MM.1S (cell line): Measurements from ENCODE around the gene CNNM1.

Experiments used
- DNase-seq: peaks from one replicate; pipeline ENCODE4 v3.0.0-alpha.2; 2015
- H2AFZ ChIP-seq: fragments of 300-600 bp; sonication (generic); 2 replicates; pipeline ENCODE4 v1.6.0; 2016; ENCODE audit warnings: antibody characterized with exemption, low read length
- H3F3A ChIP-seq: fragments of 300-600 bp; sonication (generic); 2 replicates; pipeline ENCODE4 v1.6.1; 2016; ENCODE audit warnings: mild to moderate bottlenecking, antibody characterized with exemption, low read length, moderate library complexity, mixed read lengths; ENCODE audit not compliant: insufficient read depth
- H3K27ac ChIP-seq: fragments of 300-600 bp; sonication (generic); 2 replicates; pipeline ENCODE4 v1.5.1; 2016; ENCODE audit warnings: mild to moderate bottlenecking, low read length
- H3K27me3 ChIP-seq: fragments of 300-600 bp; sonication (generic); replicated peaks from 2 replicates; pipeline ENCODE4 v1.6.0; 2016; ENCODE audit warnings: low read length; ENCODE audit not compliant: insufficient read depth
- H3K36me3 ChIP-seq: fragments of 300-600 bp; sonication (generic); replicated peaks from 2 replicates; pipeline ENCODE4 v1.6.1; 2016; ENCODE audit warnings: mild to moderate bottlenecking, low read length, mixed read lengths; ENCODE audit not compliant: insufficient read depth
- H3K4me1 ChIP-seq: fragments of 300-600 bp; sonication (generic); 2 replicates; pipeline ENCODE4 v1.6.1; 2016; ENCODE audit warnings: low read length, mixed read lengths
- H3K4me2 ChIP-seq: fragments of 300-600 bp; sonication (generic); 2 replicates; pipeline ENCODE4 v1.6.0; 2016; ENCODE audit warnings: low read depth, low read length
- H3K4me3 ChIP-seq: fragments of 300-600 bp; sonication (generic); 2 replicates; pipeline ENCODE4 v1.5.1; 2016; ENCODE audit warnings: low read length, mixed read lengths
- H3K79me2 ChIP-seq: fragments of 300-600 bp; sonication (generic); 2 replicates; pipeline ENCODE4 v1.6.1; 2016; ENCODE audit warnings: mixed run types, low read length, mixed read lengths
- H3K9ac ChIP-seq: fragments of 300-600 bp; sonication (generic); 2 replicates; pipeline ENCODE4 v1.6.1; 2016; ENCODE audit warnings: low read length, mixed read lengths
- H3K9me2 ChIP-seq: fragments of 300-600 bp; sonication (generic); replicated peaks from 2 replicates; pipeline ENCODE4 v1.6.1; 2016; ENCODE audit warnings: mild to moderate bottlenecking, low read length, mixed read lengths; ENCODE audit not compliant: insufficient read depth
- H3K9me3 ChIP-seq: fragments of 300-600 bp; sonication (generic); replicated peaks from 2 replicates; pipeline ENCODE4 v1.6.1; 2016; ENCODE audit warnings: mild to moderate bottlenecking, low read length, mixed read lengths; ENCODE audit not compliant: insufficient read depth
- H4K20me1 ChIP-seq: fragments of 300-600 bp; sonication (generic); 2 replicates; pipeline ENCODE4 v1.6.1; 2016; ENCODE audit warnings: mild to moderate bottlenecking, low read length, moderate library complexity, mixed read lengths; ENCODE audit not compliant: insufficient read depth
- EZH2 ChIP-seq: fragments of 300-600 bp; sonication (generic); optimal IDR thresholded peaks from 2 replicates; pipeline ENCODE3; 2017; ENCODE audit warnings: low read depth, mild to moderate bottlenecking, antibody characterized with exemption, low read length, mixed read lengths
- EZH2phosphoT487 ChIP-seq: fragments of 300-600 bp; sonication (generic); IDR thresholded peaks from 2 replicates; pipeline ENCODE4 v1.6.1; 2018; ENCODE audit warnings: antibody characterized with exemption, low read length
- TF ChIP-seq, protein P1 (sequence below): fragments of 300-600 bp; sonication (generic); IDR thresholded peaks from 2 replicates; pipeline ENCODE4 v1.5.1; 2016; ENCODE audit warnings: antibody characterized with exemption, low read length, mixed read lengths

The CNNM1 gene

DNA sequence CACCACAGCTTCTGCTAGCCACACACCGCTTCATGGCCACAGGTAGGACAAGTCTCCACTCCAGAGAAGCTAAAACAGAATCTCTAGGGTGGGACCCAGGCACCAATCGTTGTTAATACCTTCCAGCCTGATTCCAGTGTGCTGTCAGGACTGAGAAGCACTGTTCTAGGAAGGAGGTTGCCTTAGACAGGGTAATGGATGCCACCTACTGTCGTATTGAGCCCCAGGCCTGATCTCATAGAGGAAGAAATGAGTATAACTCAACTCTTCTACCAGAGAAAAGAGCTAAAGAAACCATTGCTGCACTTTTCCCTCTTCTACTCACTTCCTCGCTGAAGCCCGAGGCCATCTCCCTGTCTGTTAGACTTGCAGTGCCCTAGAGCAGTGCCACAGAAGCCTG lies 31.8 kb downstream of the CNNM1 start:
- Histone ChIP-seq H3K27me3 (no peaks in the 10 kb centered on the region), H3F3A (no peaks in the 10 kb centered on the region), H2AFZ (no peak overlapping the region), H3K36me3 (no peaks in the 10 kb centered on the region), H3K9me2 (no peaks in the 10 kb centered on the region), H3K27ac (no peak overlapping the region), H3K79me2 (no peaks in the 10 kb centered on the region), H4K20me1 (no peaks in the 10 kb centered on the region), H3K9ac (no peak overlapping the region), H3K4me2 (no peak overlapping the region), H3K4me1 (no peaks in the 10 kb centered on the region), H3K9me3 (no peaks in the 10 kb centered on the region), H3K4me3 (no peak overlapping the region)
- no peak for DNase-seq
- TF ChIP-seq, protein P1, sequence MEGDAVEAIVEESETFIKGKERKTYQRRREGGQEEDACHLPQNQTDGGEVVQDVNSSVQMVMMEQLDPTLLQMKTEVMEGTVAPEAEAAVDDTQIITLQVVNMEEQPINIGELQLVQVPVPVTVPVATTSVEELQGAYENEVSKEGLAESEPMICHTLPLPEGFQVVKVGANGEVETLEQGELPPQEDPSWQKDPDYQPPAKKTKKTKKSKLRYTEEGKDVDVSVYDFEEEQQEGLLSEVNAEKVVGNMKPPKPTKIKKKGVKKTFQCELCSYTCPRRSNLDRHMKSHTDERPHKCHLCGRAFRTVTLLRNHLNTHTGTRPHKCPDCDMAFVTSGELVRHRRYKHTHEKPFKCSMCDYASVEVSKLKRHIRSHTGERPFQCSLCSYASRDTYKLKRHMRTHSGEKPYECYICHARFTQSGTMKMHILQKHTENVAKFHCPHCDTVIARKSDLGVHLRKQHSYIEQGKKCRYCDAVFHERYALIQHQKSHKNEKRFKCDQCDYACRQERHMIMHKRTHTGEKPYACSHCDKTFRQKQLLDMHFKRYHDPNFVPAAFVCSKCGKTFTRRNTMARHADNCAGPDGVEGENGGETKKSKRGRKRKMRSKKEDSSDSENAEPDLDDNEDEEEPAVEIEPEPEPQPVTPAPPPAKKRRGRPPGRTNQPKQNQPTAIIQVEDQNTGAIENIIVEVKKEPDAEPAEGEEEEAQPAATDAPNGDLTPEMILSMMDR = no peak
- no peak for TF ChIP-seq EZH2phosphoT487
- no peak for TF ChIP-seq EZH2

DNA sequence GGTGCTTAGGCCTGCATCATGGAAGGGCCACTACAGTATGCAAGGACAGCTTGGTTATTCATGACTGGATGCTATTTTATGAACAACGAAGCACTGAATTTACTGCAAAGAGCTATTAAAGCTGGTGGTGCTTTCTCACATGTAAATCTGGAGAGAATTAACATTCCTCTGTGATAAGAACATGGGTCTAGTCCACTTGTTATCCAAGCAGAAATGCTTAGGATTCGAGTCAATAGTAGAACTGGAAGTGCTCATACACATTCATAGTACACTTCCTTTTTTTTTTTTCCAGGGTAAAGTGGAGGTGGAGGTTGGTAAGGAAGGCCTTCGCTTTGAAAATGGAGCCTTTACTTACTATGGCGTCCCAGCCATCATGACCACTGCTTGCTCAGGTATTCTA lies 35.0 kb downstream of the CNNM1 start:
- no peak overlapping the region for H3K27ac ChIP-seq
- H3K9ac ChIP-seq = no peak overlapping the region
- no peaks in the 10 kb centered on the region for H3K79me2 ChIP-seq
- peaks cover 16% of the 10 kb centered on the region for H3K27me3 ChIP-seq
- H3K4me2 ChIP-seq = no peak overlapping the region
- no peak overlapping the region for H2AFZ ChIP-seq
- no peak for DNase-seq
- H3K9me3 ChIP-seq = no peaks in the 10 kb centered on the region
- H4K20me1 ChIP-seq = no peaks in the 10 kb centered on the region
- H3K4me3 ChIP-seq = no peak overlapping the region
- TF ChIP-seq, protein P1 = no peak
- TF ChIP-seq EZH2phosphoT487 (no peak), EZH2 (no peak)
- no peaks in the 10 kb centered on the region for H3K9me2 ChIP-seq
- no peaks in the 10 kb centered on the region for H3K36me3 ChIP-seq
- no peaks in the 10 kb centered on the region for H3F3A ChIP-seq
- H3K4me1 ChIP-seq = no peaks in the 10 kb centered on the region

DNA sequence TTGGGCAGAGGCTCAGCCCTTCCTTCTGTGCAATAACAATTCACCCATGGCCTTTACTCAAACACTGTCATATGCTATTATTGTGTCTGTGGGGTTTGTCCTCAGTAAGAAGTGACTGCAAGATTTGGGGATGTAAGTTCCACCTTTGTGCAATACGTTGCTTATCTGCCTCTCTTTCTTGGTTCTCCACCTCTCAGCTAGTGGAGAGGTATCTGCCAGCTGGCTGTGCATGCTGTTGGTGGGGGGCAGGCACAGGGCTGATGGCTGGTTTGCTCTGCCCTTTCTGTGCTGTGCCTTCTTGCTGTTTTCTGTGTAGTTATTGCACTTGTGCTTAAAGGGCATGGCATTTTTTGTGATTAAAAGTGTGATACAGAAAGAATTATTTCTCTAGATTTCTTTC lies 36.2 kb downstream of the CNNM1 start:
- no peaks in the 10 kb centered on the region for H3K36me3 ChIP-seq
- H2AFZ ChIP-seq = no peak overlapping the region
- H3K4me3 ChIP-seq = no peak overlapping the region
- H4K20me1 ChIP-seq = no peaks in the 10 kb centered on the region
- no peak overlapping the region for H3K4me2 ChIP-seq
- H3K27me3 ChIP-seq = peaks cover 28% of the 10 kb centered on the region
- DNase-seq = no peak
- no peaks in the 10 kb centered on the region for H3K79me2 ChIP-seq
- H3K27ac ChIP-seq = no peak overlapping the region
- no peak overlapping the region for H3K9ac ChIP-seq
- TF ChIP-seq EZH2phosphoT487 = no peak
- no peaks in the 10 kb centered on the region for H3F3A ChIP-seq
- no peaks in the 10 kb centered on the region for H3K9me3 ChIP-seq
- H3K9me2 ChIP-seq = no peaks in the 10 kb centered on the region
- H3K4me1 ChIP-seq = peaks cover 2% of the 10 kb centered on the region; the same call in 1 of the 2 replicates

DNA sequence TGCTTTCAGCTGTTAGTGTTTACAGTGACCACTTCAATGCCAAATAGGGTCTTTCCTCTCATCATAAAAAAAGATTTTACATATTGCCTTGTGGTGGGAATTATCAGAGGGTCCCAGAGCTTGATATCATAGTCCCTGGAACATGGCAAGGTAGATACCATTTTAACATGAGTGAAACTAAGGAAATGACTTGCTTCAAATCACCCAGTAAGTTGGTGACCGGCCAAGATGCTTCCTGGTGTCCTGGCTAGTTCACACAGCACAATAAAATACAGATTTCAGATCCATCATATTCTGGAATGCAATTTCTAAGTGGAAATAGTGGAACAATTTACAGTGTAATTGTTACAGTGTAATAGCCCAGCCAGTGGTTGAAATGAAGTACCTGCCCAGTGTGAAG lies 36.6 kb downstream of the CNNM1 start:
- Histone ChIP-seq H3K9me3 (no peaks in the 10 kb centered on the region), H3K79me2 (no peaks in the 10 kb centered on the region), H3K36me3 (no peaks in the 10 kb centered on the region), H3K4me3 (no peak overlapping the region), H4K20me1 (no peaks in the 10 kb centered on the region), H2AFZ (no peak overlapping the region), H3K4me2 (no peak overlapping the region), H3K9ac (no peak overlapping the region), H3K27me3 (peaks cover 32% of the 10 kb centered on the region), H3F3A (no peaks in the 10 kb centered on the region), H3K4me1 (peaks cover 6% of the 10 kb centered on the region), H3K27ac (no peak overlapping the region), H3K9me2 (no peaks in the 10 kb centered on the region)
- DNase-seq = no peak
- TF ChIP-seq, protein P1 = no peak
- TF ChIP-seq EZH2phosphoT487 (no peak), EZH2 (no peak)
